ENCODE results near the gene HSPA4L.

HSPA4L gene

DNA sequence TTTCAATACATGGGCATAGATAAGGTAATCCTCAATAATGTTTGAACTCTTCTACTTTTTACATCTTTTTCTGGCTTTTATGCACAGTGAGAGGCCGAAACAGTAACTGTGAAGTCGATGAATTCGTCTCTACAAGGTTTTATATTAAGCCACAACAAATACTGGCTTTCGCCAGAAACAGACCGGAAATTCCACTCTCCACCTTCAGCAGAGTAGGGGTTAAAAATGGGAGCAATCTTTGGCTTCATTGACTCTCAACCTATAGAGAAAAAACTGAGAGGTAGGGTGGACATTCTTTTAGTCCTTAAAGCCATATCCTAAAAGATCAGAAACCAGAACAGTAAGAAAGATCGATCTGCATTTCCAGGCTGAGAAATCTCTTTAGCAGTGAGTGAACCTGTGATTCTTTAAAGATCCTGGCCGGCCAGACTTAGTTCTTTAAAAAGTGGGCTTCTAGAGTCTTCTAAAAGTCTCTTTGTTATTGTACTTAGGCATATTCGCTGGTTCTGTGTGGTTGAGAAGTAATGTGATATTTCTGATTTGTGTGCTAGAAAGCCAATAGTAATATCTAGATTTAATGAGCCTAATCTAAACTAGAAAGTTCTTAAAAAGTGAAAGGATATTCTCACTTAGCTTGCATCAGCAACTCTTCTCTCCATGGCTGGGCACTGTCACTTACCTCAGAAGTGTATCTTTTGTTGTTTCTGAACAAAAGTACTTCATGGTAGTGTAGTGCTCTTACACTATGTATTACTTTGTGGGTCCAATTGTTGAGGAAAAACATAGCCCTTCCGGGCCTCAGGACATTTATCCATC, 2.0 kb downstream of the HSPA4L start:
- no peak for DNase-seq

DNA sequence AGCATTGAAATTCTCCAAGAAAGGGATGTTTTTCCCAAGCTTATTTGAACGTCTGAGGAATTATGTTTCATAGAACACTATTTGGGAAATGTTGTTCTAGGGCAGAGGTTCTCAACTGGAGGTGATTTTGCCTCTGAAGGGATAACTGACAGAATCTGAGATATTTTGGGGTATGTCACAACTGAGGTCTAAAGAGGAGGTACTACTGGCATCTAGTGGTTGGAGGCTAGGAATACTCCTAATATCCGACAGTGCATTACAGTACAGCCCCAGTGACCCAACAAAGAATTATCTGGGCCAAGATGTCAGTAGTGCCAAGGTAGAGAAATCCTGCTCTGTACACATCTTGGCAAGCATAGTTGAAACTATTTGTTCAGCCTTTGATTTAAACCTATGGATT, 6.4 kb downstream of the HSPA4L start:
- no peak for DNase-seq

DNA sequence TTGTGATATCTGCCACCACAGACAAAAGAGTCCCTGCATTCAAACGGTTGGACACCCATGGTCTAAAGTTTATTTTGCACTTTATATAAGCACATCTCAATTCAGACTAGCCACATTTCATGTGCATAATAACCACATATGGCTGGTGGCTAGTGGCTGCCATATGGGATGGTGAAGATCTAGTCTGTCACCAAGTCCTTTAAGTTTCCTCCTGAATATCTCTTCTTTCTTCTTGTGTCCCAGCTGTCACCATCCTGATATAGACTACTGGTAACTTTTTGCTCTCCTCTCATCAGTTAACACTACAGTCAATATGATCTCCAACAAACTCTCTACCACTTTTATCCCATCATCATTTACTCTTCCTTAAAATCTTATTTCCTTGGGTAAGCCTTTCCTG, 9.3 kb downstream of the HSPA4L start:
- no peak for DNase-seq

GRCh38 chr4:127793528-127793927, 11.4 kb downstream of the HSPA4L start:
- DNase-seq = no peak

DNA sequence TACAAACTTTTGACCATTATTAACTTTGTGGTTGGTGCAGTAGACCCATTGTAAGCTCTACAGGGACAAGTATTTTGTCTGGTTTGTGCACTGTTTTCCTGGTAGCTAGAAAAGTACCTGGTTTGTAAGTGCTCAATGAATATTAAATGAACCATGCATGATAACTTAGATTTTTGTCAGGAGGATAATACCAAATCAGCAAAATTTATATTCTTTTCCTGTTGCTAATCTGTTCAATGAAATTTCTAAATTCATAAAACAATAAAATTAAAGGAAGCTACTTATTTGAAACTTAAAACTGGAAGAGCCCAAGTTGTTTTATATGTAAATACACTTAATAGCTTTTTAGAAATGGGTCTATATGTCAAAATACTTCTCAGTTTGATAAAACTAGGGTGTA, 17.6 kb downstream of the HSPA4L start:
- no peak for DNase-seq

DNA sequence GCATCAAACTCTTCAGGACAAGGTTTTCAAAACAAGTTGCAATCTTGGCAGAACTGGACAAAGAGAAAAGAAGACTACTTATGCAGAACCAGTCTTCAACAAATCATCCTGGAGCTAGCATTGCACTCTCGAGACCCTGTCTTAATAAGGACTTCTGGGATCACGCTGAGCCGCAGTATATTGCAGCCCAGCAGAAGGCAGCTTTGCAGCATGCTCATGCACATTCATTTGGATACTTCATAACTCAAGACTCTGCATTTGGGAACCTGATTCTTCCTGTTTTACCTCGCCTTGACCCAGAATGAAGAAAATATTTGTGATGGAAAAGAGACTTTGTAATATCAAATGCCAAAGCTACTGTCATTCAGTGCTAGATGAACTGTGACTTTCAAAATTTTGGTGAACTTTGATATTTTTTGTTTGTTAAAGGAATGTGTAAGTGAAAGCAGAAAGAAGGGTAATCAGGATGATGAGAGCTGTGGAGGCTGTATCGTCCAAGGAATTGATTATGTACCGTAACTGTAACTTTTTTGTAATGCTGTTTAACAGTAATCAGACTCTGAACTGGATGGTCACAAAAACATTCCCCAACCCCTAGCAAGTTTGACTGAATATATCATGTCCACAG, 27.2 kb downstream of the HSPA4L start:
- no peak for DNase-seq

DNA sequence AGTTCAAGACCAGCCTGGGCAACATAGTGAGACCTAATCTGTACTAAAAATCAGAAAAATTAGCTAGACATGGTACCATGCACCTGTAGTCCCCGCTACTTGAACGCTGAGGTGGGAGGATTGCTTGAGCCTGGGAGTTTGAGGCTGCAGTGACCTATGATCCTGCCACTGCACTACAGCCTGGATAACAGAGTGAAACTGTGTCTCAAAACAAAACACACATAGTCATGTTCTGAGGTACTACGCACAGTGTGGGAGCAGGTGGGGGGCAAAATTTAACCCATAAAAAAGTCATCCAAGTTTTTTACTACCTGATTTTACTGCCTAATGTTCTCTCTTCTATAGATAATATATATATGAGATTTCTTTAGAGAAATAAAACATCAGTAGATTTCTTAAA, 28.4 kb downstream of the HSPA4L start:
- no peak for DNase-seq

GRCh38 chr4:127822430-127822829, 40.3 kb downstream of the HSPA4L start:
- no peak for DNase-seq

DNA sequence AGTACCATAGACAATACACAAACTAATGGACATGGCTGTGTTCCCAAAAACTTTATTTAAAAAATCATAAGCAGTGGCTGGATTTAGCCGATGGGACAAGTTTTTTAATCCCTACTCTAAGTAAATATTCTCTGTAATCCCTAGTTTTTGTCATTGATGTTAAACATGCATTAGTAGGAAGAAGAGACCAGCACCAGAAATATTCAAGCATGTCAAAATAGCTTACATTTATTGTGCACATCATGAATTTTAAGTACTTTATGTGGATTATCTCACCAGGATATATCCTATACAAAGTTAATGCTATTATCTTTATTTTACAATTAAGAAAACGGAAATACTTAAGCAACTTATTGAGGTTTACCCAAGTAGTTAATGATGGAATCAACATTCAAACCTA, 46.0 kb downstream of the HSPA4L start:
- no peak for DNase-seq

- no peak for DNase-seq
Measured at GRCh38 chr4:127829014-127829413, 46.9 kb downstream of the HSPA4L start.

DNA sequence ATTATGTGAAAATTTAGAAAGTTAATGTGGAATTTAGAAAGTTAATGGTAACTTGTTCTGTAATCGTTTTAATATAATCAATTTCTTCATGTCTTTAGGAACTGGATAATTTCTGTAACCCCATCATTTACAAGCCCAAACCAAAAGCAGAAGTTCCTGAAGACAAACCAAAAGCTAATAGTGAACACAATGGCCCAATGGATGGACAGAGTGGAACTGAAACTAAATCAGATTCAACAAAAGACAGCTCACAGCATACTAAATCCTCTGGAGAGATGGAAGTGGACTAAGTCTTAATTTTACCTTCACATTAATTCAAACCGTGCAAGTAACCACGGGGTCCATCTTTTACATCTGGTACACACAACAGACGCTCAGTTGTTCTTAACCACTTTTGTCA, 50.5 kb downstream of the HSPA4L start:
- no peak for DNase-seq

DNA sequence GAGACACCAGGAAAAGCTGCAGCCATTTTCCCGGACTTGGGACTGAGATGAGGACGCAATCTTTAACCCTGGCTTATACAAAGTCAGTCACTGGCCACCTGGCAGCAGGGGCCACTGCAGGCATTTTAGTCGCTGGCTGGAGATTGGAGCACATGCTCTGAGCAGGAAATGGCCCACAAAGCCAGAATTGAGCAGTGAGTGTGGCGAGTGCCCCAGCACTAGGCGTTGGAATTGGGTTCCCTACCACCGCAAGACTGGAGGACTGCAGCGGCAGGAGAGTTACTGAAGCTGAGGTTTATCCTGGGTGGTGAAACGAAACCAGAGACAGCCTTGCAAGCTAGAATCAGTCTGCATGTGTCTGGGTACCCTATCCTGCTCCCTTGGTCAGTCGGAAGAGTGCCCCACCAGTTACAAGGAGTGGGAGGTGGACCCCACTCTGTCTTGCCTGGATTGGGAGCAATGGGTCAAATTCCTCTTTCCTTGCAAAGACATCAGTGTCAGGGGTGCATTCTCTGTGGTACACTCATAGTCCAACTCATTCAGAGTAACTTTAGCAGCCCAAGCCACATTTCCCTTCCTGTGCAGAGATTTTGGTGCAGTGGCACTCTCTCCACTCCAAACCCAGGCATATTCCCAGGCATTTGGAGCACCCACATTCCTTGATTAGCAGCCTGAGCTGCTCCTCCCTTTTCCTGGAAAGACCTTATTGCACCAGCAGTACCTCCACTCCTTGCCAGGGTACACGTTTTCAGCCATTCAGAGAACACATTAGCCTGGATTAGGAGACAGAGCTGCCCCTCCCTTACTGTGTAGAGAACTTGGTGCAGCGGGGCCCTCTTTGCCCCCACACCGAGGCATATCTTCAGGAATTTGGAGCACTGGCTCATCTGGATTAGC, 61.8 kb downstream of the HSPA4L start:
- no peak for DNase-seq

DNA sequence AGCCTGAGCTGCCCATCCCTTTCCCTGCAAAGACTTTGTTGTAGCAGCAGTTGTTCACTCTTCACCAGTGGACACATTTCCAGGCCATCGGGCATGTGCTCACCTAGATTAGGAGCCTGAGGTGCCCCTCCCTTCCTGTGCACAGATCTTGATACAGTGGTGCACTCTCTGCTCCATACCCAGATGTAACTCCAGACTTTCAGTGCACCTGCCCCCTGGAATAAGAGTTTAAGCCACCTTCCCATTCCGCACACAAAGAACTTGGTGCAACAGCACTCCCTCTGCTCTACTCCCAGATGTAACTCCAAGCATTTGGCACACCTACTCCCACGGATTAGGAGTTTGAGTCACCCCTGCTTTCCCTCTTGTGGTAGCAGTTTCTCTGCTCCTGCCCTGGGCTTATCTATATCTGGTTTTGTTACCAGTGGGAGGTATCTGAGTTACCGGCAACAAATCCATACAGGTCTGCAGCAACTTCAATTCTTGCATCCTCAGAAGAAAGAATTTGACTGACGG, 62.5 kb downstream of the HSPA4L start:
- DNase-seq = no peak

DNA sequence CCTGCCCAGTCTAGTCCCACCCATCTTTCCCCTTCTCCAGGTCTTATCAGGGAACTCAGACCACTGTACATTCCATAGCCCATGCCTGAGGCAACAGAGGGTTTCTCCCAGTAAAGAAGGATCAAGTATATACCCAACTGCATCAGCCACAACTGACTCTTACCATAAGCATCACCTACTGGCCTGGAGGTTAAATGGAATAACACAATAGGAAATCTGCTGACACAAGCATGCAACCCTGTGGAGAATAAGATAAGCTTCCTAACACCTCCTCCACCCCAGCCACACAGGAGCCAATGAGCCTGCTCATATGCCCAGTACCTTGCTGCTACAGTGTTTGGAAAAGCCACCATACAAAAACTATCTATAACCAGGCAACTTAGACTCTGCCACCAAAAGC, 63.9 kb downstream of the HSPA4L start:
- DNase-seq = no peak

- DNase-seq = no peak
Measured at GRCh38 chr4:127846765-127847164, 64.6 kb downstream of the HSPA4L start.

GRCh38 chr4:127849505-127850234, 67.5 kb downstream of the HSPA4L start:
- DNase-seq = no peak

DNA sequence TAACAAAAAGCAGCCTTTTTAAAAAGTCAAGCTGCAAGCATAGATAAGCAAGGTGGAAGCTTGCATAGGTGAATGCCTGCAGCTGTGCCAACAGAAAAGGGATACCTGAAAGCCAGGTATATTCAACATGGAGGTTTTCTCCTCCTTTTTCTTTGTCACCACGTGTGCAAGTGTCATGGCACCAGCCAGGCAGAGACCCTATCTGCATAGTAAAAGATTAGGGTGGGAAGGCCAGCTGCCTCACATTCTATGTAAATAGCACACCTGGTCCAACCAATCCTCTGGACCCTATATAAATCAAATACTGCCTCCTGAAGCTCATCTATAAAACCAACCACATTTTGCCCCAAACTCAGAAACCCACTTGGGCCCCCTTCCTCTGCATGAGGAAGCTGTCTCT, 70.5 kb downstream of the HSPA4L start:
- DNase-seq = no peak

DNA sequence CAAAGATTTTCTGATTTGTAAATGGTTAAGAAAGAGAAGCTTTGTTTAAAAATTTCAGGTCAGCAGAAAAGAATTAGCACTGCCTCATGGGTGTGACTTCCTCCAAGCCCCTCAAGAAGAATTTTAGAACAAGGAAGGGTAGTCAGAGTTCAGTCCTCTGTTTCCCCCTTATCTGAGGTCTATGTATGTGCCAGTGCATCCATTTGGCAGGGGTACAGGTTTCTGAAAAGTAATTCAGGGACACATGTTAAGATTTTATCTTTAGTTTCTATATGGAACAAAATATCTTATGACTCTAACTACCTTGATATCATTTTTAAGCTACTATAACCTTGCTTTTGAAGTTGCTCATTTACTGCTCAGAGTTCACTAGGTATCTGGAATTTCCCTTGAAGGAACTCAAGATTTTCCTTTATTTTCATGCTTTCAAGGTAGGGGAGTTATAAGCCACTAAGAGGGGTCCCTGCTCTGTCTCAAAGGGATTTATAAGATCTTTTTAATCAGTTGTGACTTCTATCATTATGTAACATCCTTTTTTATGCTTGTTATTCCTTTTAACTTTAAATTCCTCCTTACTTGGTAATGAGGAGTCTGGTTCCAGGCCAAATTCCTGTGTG, 74.2 kb downstream of the HSPA4L start:
- DNase-seq = no peak

- no peak for DNase-seq
Measured at GRCh38 chr4:127856813-127857447, 74.8 kb downstream of the HSPA4L start.

- no peak for DNase-seq
Measured at GRCh38 chr4:127857641-127858040, 75.5 kb downstream of the HSPA4L start.

GRCh38 chr4:127868196-127868595, 86.1 kb downstream of the HSPA4L start:
- DNase-seq = no peak

DNA sequence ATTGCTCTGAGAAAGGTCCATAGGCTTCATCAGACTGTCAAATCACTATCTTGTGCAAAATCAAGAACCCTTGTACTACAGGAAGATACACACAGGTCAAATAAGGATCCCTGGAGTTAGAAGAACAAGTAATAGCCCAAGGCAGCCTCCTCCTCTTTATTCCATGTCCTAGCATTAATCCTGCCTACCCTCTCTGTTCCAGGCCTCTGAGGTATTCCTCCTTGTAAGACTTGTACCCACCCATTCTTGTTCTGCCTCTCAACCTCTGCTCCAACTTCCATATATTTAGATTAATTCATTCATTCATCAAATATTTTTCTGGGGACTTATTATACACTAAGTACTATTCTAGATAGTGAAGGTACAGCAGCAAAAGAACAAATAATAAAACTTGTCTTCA, 88.2 kb downstream of the HSPA4L start:
- no peak for DNase-seq
